Subcutaneous adipose tissue (tissue), 4 donors: ENCODE data around the gene KIAA0408. TPM values are rescaled to one million over a fixed set of nuclear protein-coding genes. Genes with fewer than 3 reads are reported as not detected.

Experiments
- total RNA-seq, 4 donors: library from RNA; depleted of rRNA; stranded (reverse); fragments of >200 nt; gene quantifications; one replicate each; pipeline ENCODE4 v1.1.0, GENCODE V29; 2016
- TF ChIP-seq, protein P1 (sequence below): fragments of 450-650 bp; IDR thresholded peaks from one replicate; pipeline ENCODE4 v1.5.1; 2016; ENCODE audit warnings: low read depth, mild to moderate bottlenecking, control low read depth, antibody characterized with exemption, moderate library complexity

Gene KIAA0408
- 10 to 100 TPM in 3 of 4 donors, 1 to 10 TPM in 1; 7.2 to 85.9 (median 51.7) TPM for total RNA-seq

- TF ChIP-seq, protein P1, sequence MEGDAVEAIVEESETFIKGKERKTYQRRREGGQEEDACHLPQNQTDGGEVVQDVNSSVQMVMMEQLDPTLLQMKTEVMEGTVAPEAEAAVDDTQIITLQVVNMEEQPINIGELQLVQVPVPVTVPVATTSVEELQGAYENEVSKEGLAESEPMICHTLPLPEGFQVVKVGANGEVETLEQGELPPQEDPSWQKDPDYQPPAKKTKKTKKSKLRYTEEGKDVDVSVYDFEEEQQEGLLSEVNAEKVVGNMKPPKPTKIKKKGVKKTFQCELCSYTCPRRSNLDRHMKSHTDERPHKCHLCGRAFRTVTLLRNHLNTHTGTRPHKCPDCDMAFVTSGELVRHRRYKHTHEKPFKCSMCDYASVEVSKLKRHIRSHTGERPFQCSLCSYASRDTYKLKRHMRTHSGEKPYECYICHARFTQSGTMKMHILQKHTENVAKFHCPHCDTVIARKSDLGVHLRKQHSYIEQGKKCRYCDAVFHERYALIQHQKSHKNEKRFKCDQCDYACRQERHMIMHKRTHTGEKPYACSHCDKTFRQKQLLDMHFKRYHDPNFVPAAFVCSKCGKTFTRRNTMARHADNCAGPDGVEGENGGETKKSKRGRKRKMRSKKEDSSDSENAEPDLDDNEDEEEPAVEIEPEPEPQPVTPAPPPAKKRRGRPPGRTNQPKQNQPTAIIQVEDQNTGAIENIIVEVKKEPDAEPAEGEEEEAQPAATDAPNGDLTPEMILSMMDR: no peak
Observed at GRCh38 chr6:127459231-127459641, at the start of gene KIAA0408. TSS of gene KIAA0408 (minus strand) at chr6:127459389. CDS start at chr6:127453981, 5,408 bp downstream.

GRCh38 chr6:127506894-127507293, 47.7 kb upstream of the KIAA0408 start:
- TF ChIP-seq, protein P1: no peak

- TF ChIP-seq, protein P1: no peak
Observed at GRCh38 chr6:127503022-127503421, 43.8 kb upstream of the KIAA0408 start.

GRCh38 chr6:127497410-127497809, 38.2 kb upstream of the KIAA0408 start:
- TF ChIP-seq, protein P1: no peak

GRCh38 chr6:127496471-127496870, 37.3 kb upstream of the KIAA0408 start:
- TF ChIP-seq, protein P1: no peak

DNA sequence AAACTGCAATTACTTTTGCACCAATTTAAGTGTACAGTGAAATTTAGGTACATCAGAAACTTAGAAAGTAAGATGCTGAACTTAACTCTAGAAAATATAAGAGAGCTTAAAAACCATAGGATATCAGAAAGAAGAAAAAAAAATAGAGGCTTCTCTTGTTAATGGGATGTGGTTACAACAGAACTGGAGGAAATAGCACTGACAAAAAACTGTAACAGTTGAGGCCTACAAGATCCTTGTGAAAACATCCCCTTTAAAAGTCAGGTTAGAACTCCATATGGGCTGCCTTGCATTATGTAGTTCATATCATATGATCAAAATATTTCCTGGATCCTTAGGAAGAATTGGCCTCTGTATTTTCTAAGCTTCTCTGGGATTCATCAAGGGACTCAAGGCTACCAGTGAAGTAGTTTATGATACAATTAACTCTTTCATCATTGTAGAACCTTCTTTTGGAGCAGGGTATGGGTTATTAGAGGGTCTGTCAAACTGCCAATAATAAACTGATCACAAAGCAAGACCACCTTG, 35.1 kb upstream of the KIAA0408 start:
- TF ChIP-seq, protein P1: no peak

GRCh38 chr6:127489248-127489647, 30.1 kb upstream of the KIAA0408 start:
- TF ChIP-seq, protein P1: no peak
